22Rv1 (cell line): ENCODE measurements around the gene AATK.

Source experiments
- ZFX ChIP-seq: fragments of 450-650 bp; IDR thresholded peaks from 2 replicates; pipeline ENCODE4 v1.6.1; 2017; ENCODE audit warnings: antibody characterized with exemption, borderline replicate concordance
- TF ChIP-seq, protein P1 (sequence below): fragments of 450-650 bp; IDR thresholded peaks from 2 replicates; pipeline ENCODE4 v1.5.1; 2017; ENCODE audit warnings: mild to moderate bottlenecking

- TF ChIP-seq, protein P1, sequence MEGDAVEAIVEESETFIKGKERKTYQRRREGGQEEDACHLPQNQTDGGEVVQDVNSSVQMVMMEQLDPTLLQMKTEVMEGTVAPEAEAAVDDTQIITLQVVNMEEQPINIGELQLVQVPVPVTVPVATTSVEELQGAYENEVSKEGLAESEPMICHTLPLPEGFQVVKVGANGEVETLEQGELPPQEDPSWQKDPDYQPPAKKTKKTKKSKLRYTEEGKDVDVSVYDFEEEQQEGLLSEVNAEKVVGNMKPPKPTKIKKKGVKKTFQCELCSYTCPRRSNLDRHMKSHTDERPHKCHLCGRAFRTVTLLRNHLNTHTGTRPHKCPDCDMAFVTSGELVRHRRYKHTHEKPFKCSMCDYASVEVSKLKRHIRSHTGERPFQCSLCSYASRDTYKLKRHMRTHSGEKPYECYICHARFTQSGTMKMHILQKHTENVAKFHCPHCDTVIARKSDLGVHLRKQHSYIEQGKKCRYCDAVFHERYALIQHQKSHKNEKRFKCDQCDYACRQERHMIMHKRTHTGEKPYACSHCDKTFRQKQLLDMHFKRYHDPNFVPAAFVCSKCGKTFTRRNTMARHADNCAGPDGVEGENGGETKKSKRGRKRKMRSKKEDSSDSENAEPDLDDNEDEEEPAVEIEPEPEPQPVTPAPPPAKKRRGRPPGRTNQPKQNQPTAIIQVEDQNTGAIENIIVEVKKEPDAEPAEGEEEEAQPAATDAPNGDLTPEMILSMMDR: no peak
- no peak for TF ChIP-seq ZFX
These were observed 582 bp downstream of the AATK start, which contains the start of gene PVALEF for GRCh38 chr17:81165246-81166032.
